Stimulated activated CD8-positive, alpha-beta memory T cell treated with anti-CD3 and anti-CD28 coated beads, Interleukin-15, amount 100 ng/mL, for 1 hour (primary cell): Measurements from ENCODE around the gene OLFML2B.

Source experiments
- DNase-seq: peaks from one replicate; pipeline ENCODE4 v3.0.0-alpha.2; 2020; ENCODE audit warnings: low read depth

OLFML2B gene

GRCh38 chr1:161945306-161946060 lies 78.2 kb downstream of the OLFML2B start:
- DNase-seq: no peak

DNA sequence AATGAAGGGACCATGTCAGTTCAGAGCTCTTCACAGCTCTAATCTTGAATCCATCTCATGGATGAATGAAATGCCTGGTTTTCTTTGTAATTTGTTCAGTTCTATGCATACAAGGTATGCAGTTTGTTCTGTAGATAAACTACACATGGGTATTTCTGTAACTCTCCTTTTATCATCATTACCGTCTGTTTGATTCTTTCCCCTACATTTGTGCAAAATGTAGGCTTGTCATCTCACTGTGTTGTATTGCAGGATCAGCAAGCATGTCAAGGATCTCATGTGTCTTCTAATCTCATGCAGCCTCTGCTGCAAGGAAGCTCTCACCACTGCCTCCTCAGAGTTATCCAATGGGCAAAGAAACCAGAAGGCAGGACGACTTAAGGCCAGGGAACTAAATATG lies 79.3 kb downstream of the OLFML2B start:
- no peak for DNase-seq

- no peak for DNase-seq
Observed at GRCh38 chr1:161943737-161944136, 79.9 kb downstream of the OLFML2B start.

DNA sequence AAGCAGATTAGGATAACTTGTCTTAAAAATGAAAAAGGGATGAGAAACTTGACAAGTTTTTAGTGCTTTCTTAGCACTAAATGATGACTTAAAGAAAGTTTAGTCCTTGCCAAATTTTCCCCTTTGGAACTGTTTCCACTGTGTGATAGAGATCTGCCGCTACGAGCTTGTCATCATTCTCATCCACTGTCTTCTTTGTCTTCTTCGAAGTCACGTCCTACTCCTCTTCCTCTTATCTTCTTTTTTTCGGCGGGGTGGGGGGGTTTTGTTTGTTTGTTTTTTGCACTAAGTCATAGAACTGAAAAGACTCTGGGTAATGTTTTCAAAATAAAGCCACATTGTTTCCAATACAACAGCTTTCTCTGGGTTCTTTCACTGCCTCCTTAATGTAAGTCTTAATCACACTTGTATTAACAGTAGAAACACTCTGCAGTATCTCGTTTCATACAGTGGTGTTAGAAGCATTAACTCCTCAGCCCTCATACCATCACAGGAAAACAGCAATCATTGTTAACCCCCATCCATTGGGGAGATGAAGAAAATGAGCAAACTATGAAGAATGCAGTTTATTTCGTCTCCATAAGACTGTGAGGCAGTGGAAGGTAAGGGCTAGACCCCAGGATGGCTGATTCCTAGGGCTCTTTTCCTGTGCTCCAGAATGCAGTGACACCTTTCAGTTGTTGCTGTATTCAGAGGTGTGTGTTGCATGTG lies 81.8 kb downstream of the OLFML2B start:
- DNase-seq: no peak

- DNase-seq: no peak
Observed at GRCh38 chr1:161940866-161941591, 82.6 kb downstream of the OLFML2B start.

GRCh38 chr1:161936786-161937185 lies 86.9 kb downstream of the OLFML2B start:
- DNase-seq: no peak

GRCh38 chr1:161935264-161935663 lies 88.4 kb downstream of the OLFML2B start:
- no peak for DNase-seq

- DNase-seq: no peak
Observed at GRCh38 chr1:161933592-161934588, 89.8 kb downstream of the OLFML2B start.
